8988T (cell line): ENCODE results near the gene TANC1.

ENCODE experiments used
- DNase-seq: peaks from one replicate; pipeline ENCODE4 v3.0.0; 2011

The TANC1 gene

GRCh38 chr2:158996378-158996993, 28.0 kb downstream of the TANC1 start:
- DNase-seq: no peak

DNA sequence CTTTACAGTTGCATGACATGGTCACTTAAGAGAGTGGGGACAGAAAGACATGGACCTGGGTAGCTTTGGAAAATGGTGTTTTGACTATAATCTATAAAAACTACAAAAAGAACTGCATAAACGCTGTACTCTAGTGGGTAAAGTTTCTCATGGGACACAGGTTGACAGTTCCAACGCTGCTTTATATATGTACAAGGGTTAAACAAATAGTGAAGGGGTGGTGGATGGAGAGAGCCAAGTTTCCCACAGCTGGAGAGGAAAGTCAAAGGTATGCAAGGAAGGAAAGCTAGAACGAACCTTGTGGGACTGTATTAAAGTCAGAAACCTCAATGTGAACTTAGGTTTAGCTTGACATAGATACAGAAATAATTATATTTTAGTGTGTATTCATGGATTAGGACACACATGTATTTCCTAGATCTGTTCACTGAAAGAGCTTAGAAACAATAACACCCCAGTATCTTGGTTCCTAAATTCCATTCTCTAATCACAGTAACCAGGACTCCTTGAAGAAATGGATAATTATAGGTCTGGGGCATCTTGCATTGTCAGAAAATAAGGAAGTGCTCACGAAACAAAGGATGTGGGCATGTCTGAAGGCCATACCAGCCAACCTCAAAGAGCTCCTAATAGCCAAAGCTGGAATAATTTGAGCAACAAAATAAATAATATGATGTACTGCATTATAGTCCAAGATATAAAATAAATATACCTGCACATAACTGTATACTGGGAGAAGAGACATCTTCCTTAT, 28.8 kb downstream of the TANC1 start:
- no peak for DNase-seq

DNA sequence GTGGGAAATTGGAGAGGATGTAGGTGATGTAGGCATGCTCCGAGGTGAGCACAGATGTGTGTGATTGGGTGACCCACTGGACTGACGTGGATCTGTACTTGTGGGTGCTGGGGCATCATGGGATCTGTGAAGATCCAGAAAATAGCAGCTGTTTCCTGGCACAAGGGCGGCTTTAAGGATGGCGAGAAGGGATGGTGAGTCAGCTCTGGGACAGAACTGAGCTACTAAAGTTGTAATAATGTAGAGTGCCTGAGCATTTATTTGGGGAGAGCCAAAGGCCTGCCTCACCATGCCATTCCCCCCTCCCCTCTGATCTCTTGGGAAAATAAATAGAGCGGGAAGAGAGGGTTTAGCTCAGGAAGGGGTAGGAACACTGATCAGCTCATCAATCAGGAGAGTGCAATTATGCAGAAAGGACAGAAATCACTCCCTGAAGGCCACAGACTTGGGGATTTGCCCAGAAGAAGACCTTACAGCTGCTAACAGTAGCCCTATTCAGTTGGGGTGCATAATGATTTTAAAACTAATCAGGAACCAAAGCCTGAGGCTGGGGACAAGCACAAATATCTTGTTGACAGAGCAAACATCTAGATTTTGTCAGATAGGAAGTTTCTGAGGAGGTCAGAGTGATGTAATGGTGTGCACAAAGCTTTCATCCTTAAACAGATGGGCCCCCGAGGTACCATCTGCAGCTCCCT, 30.3 kb downstream of the TANC1 start:
- DNase-seq: no peak

DNA sequence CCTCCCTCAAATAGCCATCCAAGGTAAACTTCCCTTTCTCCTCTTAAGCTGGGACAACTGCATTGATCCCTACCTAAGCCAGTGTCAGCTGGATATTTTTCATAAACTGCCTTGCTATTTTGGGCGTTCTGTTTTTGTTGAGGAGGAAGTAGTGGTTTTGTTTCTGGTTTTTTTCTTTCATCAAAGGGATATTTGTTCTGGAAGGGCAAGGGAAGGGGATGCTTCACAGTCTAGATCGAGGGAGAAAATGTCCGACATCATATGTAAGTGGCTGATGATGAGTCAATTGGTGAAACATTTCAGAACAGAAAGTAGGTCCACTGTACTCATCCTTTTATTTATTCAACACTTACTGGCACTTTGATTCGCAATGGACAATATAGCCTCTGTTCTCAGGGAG, 31.0 kb downstream of the TANC1 start:
- no peak for DNase-seq

- DNase-seq: no peak
Observed at GRCh38 chr2:159000072-159000471, 31.6 kb downstream of the TANC1 start.

DNA sequence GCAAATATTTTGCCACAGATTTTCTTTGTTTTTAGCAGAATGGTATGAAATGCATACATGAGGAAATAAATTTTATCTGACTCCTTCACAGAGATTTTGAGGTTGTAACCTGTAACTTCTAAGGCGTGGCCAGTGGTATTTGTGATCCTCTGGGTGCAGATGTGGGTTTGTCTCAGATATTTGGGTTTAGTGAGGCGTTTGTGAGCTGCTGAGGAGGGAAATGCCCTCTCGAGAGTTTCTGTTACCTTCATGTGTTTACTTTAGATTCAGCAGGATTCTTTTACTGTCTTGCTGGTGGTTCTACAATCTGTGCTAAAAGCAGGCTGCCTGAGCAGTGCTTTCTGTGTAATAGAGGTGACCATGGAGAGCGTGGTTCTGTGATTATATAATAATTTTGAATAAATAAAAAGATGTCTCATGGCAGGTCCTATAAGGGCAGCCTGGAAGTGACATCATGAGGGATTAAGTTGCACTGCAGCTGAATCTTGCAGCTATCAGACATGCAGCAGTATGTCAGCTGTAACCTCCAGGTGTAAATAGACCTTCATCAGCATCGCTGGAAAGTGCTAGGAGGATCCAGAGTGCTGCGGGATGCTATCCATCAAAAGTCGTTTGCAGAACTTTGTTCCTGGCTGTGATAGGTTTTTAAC, 34.1 kb downstream of the TANC1 start:
- no peak for DNase-seq

GRCh38 chr2:159003555-159003954, 35.1 kb downstream of the TANC1 start:
- no peak for DNase-seq

- no peak for DNase-seq
Observed at GRCh38 chr2:159004849-159005248, 36.4 kb downstream of the TANC1 start.

DNA sequence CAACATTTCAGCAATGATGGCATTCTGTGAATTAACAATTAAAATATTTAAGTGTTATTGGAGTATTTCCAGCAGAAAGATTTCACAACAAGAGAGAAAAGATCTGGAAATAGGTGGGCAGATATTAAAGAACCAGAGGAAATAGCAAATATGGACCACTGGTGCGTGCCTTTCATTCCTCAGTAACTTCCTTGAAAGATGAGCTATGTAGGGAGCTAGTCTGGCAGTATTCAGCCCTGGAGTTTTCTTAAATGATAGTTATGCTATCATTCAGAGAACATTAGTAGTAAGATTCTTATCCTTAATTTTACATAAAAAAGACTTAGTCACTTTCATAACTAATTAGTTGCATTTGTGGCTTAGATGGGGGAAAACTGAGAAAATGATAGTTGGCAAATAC, 41.5 kb downstream of the TANC1 start:
- no peak for DNase-seq

DNA sequence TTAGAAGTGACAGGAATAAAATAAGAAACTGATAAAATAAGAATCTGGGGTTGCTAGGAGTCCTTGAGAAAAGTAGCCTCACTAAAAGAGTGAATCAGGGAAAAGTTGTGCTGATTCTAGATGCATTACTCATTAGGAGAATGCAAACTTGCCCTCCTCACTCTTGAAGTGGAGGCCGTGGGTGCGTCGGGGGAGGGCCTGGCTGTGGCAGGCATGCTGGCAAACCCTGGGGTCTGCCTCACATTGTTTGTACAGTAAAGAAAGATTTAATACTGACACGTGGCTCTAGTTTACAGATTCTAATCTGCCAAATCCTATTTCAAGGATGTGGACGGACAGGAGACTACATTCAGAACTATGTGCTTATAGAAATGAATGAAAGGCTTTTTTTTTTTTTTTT, 41.9 kb downstream of the TANC1 start:
- no peak for DNase-seq

- DNase-seq: no peak
Observed at GRCh38 chr2:159010963-159011362, 42.5 kb downstream of the TANC1 start.

GRCh38 chr2:159012142-159012541, 43.7 kb downstream of the TANC1 start:
- no peak for DNase-seq

- no peak for DNase-seq
Observed at GRCh38 chr2:159013103-159013502, 44.7 kb downstream of the TANC1 start.

DNA sequence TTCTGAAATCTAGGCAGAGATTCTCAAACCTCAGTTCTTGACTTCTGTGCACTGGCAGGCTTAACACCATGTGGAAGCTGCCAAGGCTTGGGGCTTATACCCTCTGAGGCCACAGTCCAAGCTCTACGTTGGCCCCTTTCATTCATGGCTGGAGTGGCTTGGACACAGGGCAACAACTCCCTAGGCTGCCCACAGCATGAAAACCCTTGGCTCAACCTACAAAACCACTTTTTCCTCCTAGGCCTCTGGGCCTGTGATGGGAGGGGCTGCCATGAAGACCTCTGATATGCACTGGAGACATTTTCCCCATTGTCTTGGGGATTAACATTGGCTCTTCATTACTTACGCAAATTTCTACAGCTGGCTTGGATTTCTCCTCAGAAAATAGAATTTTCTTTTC, 46.7 kb downstream of the TANC1 start:
- no peak for DNase-seq

DNA sequence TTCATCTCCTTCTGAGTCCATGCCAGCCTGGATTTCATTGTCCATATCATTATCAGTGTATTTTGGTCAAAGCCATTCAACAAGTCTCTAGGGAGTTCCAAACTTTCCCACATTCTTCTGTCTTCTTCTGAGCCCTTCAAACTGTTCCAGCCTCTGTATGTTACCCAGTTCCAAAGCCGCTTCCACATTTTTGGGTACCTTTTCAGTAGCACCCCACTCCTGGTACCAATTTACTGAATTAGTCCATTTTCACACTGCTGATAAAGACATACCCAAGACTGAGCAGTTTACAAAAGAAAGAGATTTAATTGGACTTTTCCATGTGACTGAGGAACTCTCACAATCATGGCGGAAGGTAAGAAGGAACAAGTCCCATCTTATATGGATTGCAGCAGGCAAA, 47.4 kb downstream of the TANC1 start:
- DNase-seq: no peak

DNA sequence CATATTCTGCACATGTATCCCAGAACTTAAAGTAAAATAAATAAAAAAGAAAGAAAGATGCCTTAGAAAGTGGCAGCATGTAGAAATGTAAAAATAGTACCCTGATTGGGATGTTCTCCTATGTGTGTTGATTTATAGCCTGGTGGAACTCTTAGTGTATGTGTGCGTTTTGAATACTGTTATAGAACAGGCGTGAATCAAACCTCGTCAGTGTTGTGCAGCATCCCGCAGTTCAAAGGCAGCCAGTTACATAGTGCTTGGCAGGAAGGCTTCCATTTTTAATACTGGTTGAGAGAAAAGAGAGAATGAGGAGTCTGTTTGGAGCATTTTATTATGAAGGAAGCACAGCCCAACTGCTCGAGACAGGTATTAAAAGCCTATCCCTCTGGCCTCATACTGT, 49.4 kb downstream of the TANC1 start:
- no peak for DNase-seq

GRCh38 chr2:159019021-159019420, 50.6 kb downstream of the TANC1 start:
- no peak for DNase-seq

DNA sequence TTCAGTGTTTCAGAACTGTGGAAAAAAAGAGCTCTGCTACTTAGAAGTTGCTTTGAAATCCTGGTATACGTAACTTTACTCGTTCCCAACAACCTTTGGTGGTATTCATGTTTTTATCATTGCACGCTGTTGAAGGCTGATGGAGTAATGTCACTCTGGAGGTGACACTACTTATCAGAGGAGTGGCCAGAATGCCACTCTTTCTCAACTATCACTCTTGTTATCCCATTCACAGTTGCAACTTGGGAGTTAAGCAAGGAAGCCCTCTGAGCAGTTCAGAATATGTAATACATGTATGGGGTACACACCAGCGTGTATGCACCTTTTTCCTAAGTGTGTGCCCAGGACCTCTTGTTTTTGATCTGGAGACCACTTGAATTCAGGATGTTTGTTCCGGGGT, 53.6 kb downstream of the TANC1 start:
- no peak for DNase-seq

GRCh38 chr2:159026170-159026569, 57.7 kb downstream of the TANC1 start:
- no peak for DNase-seq

DNA sequence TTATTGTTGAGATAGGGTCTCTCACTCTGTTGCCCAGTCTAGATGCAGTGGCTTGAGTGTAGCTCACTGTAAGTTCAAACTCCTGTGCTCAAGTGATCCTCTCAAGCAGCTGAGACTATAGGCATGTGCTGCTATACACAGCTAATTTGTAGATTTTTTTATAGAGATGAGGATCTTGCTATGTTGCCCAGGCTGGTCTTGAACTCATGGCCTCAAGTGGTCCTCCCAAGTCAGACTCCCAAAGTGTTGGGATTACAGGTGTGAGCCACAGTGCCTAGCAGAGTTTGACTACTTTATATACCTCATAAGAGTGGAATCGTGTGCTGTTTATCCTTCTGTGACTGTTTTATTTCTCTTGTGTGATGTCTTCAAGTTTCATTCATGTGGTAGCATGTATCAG, 60.3 kb downstream of the TANC1 start:
- DNase-seq: no peak

GRCh38 chr2:159029936-159030335, 61.5 kb downstream of the TANC1 start:
- DNase-seq: no peak

DNA sequence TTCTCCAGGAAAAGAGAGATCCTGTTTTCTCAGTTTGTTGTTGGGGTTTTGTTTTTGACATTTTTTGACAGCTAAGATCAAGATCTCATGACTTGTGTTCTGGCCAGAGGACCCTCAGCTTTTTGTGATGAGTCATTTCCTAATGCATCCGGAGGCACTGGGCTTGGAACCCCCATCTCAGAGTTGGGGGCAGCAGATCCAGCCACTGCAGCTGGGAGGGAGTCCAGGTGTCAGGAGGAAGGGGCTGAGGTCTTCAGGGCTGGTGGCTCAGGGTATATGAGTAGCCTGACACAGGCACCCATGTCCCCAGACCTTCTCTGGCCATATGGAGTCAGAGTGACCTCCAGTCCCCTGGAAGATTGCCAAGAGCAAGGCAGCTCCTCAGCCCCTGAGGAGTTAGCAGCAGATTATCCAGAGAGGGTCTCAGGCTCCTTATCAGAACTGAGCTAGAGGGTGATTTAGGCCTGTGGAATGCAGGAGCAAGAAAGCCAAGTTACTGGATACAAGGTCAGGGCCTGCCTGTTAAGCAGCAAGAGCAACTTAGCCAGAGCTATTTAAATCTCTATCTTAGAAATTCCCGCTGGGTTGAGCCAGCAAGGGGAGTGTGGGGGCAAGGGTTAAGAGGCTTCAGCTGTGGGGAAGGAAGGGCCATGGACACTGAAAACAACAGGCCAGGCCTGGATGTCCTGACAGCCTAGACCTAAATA, 62.4 kb downstream of the TANC1 start:
- DNase-seq: peak; percentile 37

DNA sequence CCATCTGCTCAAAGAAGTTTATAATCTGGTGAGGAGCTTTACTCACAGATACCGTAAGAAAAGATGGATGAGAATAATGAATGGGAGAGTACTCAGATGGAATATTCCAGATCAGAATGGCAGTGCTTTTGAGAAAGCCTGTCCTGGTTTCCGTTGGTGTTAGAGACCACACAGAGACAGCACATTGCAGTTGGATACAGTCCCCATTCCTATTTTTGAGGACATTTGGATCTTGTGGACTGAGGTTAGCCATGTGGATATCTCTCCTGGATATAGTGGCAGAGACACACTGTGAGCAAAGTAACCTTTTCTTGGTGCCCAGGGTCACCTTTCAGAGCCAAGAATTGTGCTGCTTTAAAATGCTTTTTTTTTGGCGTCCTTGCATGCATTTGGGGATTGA, 63.7 kb downstream of the TANC1 start:
- DNase-seq: no peak
